ENCODE data around the gene KLF4.

Gene KLF4

DNA sequence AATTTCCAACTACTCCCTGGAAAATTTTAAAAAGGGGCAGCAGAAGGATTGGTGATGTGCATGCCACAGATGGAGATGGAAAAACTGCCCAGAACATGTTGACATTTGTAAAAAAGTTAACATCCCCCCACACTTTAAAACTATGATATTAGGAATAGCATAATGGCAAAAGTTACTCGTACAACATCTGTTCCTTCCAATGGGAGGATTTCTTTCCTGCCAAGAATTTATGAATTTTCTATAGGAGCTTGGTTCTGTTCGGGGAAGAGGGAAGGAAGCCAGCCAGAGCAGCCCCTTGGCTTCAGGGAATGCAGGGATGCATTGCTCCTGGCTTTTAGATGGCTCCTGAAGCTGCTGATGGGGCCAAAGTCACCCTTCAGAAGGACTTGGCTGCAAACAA lies 22.7 kb downstream of the KLF4 start:
- intact Hi-C loops (cut with DNase I; ENCODE audit: low total_unique reads), result loop anchor here (5.0 kb wide), 1 partner anchor 1100 kb away; no protein-coding TSS in a partner anchor
- no peak overlapping the region for H3K4me3 ChIP-seq
- no peaks in the 10 kb centered on the region for H3K9me3 ChIP-seq
- H3K36me3 ChIP-seq, result no peaks in the 10 kb centered on the region
- H3K27me3 ChIP-seq, result peaks cover 0 to 3% of the 10 kb centered on the region in 2 donors
- TF ChIP-seq, protein P1, sequence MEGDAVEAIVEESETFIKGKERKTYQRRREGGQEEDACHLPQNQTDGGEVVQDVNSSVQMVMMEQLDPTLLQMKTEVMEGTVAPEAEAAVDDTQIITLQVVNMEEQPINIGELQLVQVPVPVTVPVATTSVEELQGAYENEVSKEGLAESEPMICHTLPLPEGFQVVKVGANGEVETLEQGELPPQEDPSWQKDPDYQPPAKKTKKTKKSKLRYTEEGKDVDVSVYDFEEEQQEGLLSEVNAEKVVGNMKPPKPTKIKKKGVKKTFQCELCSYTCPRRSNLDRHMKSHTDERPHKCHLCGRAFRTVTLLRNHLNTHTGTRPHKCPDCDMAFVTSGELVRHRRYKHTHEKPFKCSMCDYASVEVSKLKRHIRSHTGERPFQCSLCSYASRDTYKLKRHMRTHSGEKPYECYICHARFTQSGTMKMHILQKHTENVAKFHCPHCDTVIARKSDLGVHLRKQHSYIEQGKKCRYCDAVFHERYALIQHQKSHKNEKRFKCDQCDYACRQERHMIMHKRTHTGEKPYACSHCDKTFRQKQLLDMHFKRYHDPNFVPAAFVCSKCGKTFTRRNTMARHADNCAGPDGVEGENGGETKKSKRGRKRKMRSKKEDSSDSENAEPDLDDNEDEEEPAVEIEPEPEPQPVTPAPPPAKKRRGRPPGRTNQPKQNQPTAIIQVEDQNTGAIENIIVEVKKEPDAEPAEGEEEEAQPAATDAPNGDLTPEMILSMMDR (IDR thresholded peaks at IDR 0.05), result no peak
- DNase-seq, result no peak
- no peak overlapping the region for H3K27ac ChIP-seq
- peaks cover 0 to 14% (median 8%) of the 10 kb centered on the region in 4 donors for H3K4me1 ChIP-seq

DNA sequence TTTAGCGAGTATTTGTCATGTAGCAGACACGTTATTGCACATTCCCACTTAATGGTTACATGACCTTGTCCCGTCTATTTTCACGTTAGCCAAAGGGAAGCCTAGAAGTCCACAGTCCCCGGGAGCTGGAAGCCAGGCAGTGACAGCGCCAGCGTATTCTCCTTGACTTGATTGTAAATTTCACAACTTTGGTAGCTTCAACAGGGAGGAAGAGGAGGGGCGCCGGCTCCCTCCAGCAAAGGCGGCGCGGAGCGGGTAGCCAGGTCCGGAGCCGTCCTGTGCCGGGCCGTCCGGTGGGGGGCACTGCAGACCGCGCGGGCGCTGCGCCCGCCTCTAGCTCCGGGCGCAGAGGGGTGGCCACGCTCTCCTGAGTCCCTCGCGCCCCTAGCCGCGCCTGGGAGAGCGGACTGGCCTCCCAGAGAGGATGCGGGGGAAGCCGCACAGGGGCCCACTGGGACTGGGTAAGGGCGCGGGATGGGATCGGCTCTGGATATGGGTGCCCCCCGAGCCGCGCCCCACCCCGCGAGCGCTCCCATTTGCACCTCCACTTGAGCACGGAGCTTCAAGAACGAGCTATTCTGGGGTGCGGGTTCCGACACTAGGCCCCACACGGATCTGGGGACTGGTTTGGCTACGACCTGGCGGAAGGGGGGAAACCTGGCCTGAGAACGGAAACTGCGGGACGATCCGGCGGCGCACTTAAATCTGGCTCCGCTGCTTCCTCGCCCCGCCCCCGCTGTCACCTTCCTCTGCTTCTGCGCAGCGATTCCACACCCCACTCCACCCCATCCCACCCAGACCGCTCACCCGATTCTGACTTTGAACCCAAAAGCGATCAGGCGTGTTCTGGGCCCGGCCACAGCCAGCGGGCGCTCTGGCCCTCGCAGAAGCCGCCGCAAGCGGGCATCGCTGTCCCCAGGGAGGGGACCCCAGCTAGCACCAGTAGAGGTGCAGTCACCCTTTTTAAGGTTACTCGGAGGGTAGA lies 23.8 kb downstream of the KLF4 start:
- Histone ChIP-seq H3K36me3 (no peaks in the 10 kb centered on the region), H3K4me3 (peak overlapping the region; percentile 47 to 61), H3K9me3 (peaks cover 0 to 6% (median 4%) of the 10 kb centered on the region in 3 donors), H3K27ac (peak overlapping the region; percentile 9 to 13), H3K4me1 (peaks cover 0 to 14% (median 8%) of the 10 kb centered on the region in 4 donors), H3K27me3 (peaks cover 0 to 3% of the 10 kb centered on the region in 2 donors)
- TF ChIP-seq, protein P1 (IDR thresholded peaks at IDR 0.05), result peak; percentile 85 to 94
- intact Hi-C loops (cut with DNase I; ENCODE audit: low total_unique reads), result loop anchor here (5.0 kb wide), 1 partner anchor 1102 kb away; no protein-coding TSS in a partner anchor
- DNase-seq, result peak; percentile 78 to 85

DNA sequence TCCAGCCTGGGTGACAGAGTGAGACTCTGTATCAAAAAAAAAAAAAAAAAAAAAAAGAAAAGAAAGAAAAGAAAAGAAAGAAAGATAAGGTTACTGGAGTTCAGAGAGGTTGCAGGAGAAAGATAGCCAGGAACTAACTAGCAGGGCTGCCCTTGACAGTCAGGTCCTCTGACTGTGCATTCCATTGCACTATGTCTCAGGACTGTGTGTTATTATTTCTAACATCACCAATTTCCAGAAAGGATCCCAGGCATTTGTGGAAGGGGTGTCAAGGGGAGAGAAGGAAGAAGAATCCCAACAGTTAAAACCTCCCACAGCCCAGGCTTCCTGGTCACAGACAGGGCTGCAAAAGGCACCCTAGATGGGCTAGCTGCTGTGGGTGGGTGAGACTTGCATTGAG lies 25.1 kb downstream of the KLF4 start:
- Histone ChIP-seq H3K27me3 (peaks cover 0 to 3% of the 10 kb centered on the region in 2 donors), H3K27ac (no peak overlapping the region), H3K4me1 (peaks cover 0 to 14% (median 8%) of the 10 kb centered on the region in 4 donors), H3K4me3 (no peak overlapping the region), H3K36me3 (no peaks in the 10 kb centered on the region), H3K9me3 (peaks cover 0 to 12% (median 9%) of the 10 kb centered on the region in 3 donors)
- DNase-seq, result no peak
- TF ChIP-seq, protein P1 (IDR thresholded peaks at IDR 0.05), result no peak
- intact Hi-C loops (cut with DNase I; ENCODE audit: low total_unique reads), result no loop called here

DNA sequence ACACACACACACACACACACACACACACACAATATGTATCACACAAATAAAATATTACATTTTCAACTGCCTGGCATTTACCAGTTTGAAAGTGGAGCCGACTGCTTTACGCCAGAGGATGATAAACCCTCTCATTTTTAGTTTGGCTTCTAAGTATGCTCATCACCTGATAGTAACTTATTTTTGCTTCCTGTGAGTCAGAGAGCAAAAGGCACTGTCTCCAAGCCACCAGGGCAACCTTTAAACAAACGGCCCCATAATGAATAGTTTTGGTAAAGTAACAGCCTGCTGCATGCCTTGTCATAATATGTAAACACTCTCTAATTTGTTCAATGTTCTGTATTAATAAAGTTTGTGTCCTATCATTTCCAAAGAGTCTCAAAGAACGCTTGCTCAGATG lies 26.9 kb downstream of the KLF4 start:
- Histone ChIP-seq H3K4me1 (peaks cover 0 to 14% (median 8%) of the 10 kb centered on the region in 4 donors), H3K9me3 (peaks cover 0 to 12% (median 9%) of the 10 kb centered on the region in 3 donors), H3K27me3 (peaks cover 0 to 3% of the 10 kb centered on the region in 2 donors), H3K4me3 (no peak overlapping the region), H3K36me3 (no peaks in the 10 kb centered on the region), H3K27ac (no peak overlapping the region)
- TF ChIP-seq, protein P1 (IDR thresholded peaks at IDR 0.05), result no peak
- intact Hi-C loops (cut with DNase I; ENCODE audit: low total_unique reads), result no loop called here
- no peak for DNase-seq

DNA sequence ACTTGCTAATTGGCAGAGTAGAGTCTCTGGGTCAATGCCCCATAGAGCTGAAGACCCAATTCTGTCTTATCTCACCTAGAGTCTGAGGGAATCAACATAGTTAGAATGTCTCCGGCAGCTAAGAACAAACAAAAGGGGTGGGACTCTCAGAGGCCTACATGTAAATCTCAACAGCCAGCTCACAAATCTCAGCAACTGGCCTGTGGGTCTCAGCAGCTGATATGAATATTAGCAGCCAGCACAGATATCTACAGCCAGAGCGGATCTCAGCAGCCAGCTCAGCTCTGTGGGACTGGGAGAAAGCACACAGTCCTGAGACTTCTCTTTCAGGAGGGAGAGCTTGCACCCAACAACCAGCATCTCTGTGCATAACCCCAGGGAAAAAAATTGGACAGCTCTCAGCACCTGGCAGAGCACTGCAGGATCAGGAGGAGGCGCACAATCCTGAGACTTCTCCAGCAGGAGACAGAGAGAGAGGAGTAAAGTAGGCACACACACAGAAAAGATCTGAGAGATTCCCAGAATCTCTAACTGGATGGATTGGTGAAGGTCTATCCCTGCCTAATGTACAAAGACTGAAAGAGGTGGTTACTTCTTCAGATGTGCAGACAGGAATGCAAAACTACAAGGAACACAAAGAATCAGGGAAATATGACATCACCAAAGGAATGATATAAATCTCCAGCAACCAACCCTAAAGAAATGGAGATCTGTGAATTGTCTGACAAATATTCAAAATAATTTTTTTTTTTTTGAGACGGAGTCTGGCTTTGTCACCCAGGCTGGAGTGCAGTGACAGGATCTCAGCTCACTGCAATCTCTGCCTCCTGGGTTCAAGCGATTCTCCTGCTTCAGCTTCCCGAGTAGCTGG lies 29.2 kb downstream of the KLF4 start:
- DNase-seq, result no peak
- no peaks in the 10 kb centered on the region for H3K36me3 ChIP-seq
- peaks cover 0 to 3% of the 10 kb centered on the region in 2 donors for H3K27me3 ChIP-seq
- peaks cover 0 to 7% (median 4%) of the 10 kb centered on the region in 4 donors for H3K4me1 ChIP-seq
- intact Hi-C loops (cut with DNase I; ENCODE audit: low total_unique reads), result no loop called here
- H3K4me3 ChIP-seq, result no peak overlapping the region
- H3K27ac ChIP-seq, result no peak overlapping the region
- peaks cover 0 to 12% (median 9%) of the 10 kb centered on the region in 3 donors for H3K9me3 ChIP-seq
- TF ChIP-seq, protein P1 (IDR thresholded peaks at IDR 0.05), result no peak

All from tibial artery (tissue), 4 donors.